K562 (cell line): Measurements from ENCODE around the gene SDS. TPM values are rescaled to one million over a fixed set of nuclear protein-coding genes. Genes with fewer than 3 reads are reported as not detected.

ENCODE experiments used
- ATAC-seq: fragments of 200-7000 bp; cut with Tn5 transposase; 3 replicates; pipeline ENCODE4 v1.9.1; 2020; ENCODE audit warnings: moderate library complexity
- BruUV-seq: library from RNA; stranded (reverse); fragments of 400-500 nt; replicated peaks from 2 replicates; lab custom pipeline; 2021; lab: Mats Ljungman, UMichigan
- CTCF ChIA-PET: fragments of 300-600 bp; formaldehyde crosslinking; extraction: SDS; loops from one replicate; lab custom pipeline; 2021; ENCODE audit warnings: low intra/inter-chr PET ratio; lab: Yijun Ruan, JAX
- POLR2A ChIA-PET: fragments of 300-600, 350-650 bp; sonication (Branson Sonifier 250); formaldehyde crosslinking; extraction: SDS; loops from one replicate; lab custom pipeline; 2021; ENCODE audit warnings: antibody characterized with exemption, inconsistent platforms; lab: Yijun Ruan, JAX
- DNase-seq, 4 experiments: peaks; one replicate each; pipeline versions ENCODE4 v3.0.0 to v3.0.0-alpha.2; 2011 to 2018; ENCODE audit warnings: low spot score in 3 of 4, mixed read lengths in 3 of 4; ENCODE audit errors: extremely low read depth in 1 of 4
- FAIRE-seq: peaks from 2 replicates; lab custom pipeline; 2011; peaks lifted over from hg19 to GRCh38; lab: Jason Lieb, UNC
- H2AFZ ChIP-seq: 2 replicates; pipeline ENCODE4 v1.6.0; 2011; ENCODE audit warnings: low read depth, low read length, control low read depth, inconsistent platforms
- H3K27ac ChIP-seq: fragments of 200-600 bp; 3 replicates; pipeline ENCODE4 v1.8.0; 2011; ENCODE audit warnings: low read depth, mild to moderate bottlenecking, control low read depth, inconsistent platforms, low read length, moderate library complexity, mixed read lengths; ENCODE audit errors: extremely low read depth
- H3K27me3 ChIP-seq, 2 experiments: fragments of 300-600 bp in 1 of 2; 2 replicates in 1 of 2; 3 replicates in 1 of 2; pipeline versions ENCODE4 v1.6.0 to v1.8.0; 2011; ENCODE audit warnings: inconsistent platforms in 2 of 2, low read length in 2 of 2, mild to moderate bottlenecking in 1 of 2, mixed read lengths in 1 of 2, moderate library complexity in 1 of 2; ENCODE audit not compliant: control insufficient read depth in 2 of 2, insufficient read depth in 2 of 2
- H3K36me3 ChIP-seq: fragments of 300-600 bp; 3 replicates; pipeline ENCODE4 v1.8.0; 2011; ENCODE audit warnings: mild to moderate bottlenecking, low read length, inconsistent platforms; ENCODE audit not compliant: control insufficient read depth, insufficient read depth
- H3K4me1 ChIP-seq, 2 experiments: fragments of 200-600 bp in 1 of 2; replicated peaks in 1 of 2; 2 replicates in 1 of 2; 3 replicates in 1 of 2; pipeline versions ENCODE4 v1.5.1 to v1.8.0; 2011; ENCODE audit warnings: inconsistent platforms in 2 of 2, low read length in 2 of 2, mild to moderate bottlenecking in 1 of 2, mixed read lengths in 1 of 2, moderate library complexity in 1 of 2; ENCODE audit not compliant: control insufficient read depth in 2 of 2, insufficient read depth in 2 of 2
- H3K4me2 ChIP-seq: 2 replicates; pipeline ENCODE4 v1.6.1; 2011; ENCODE audit warnings: low read length, control low read depth, inconsistent platforms, mixed read lengths; ENCODE audit not compliant: insufficient read depth
- H3K4me3 ChIP-seq: fragments of 200-600 bp; sonication (generic), shearing (Covaris generic); 2 replicates; pipeline ENCODE4 v1.5.1; 2016; ENCODE audit warnings: control low read depth, inconsistent platforms
- H3K79me2 ChIP-seq: fragments of 200-600 bp; 3 replicates; pipeline ENCODE4 v1.8.0; 2011; ENCODE audit warnings: low read length, inconsistent platforms; ENCODE audit not compliant: control insufficient read depth, insufficient read depth
- H3K9ac ChIP-seq, 2 experiments: 2 replicates each; pipeline versions ENCODE4 v1.6.0 to v1.6.1; 2011; ENCODE audit warnings: low read depth in 2 of 2, low read length in 2 of 2, control low read depth in 1 of 2, inconsistent platforms in 1 of 2, mild to moderate bottlenecking in 1 of 2, mixed read lengths in 1 of 2; ENCODE audit not compliant: insufficient read depth in 1 of 2
- H3K9me1 ChIP-seq: one replicate; pipeline ENCODE4 v1.6.0; 2011; ENCODE audit warnings: inconsistent platforms, mild to moderate bottlenecking, low read length, moderate library complexity; ENCODE audit not compliant: control insufficient read depth, insufficient read depth
- H3K9me3 ChIP-seq: replicated peaks from 2 replicates; pipeline ENCODE4 v1.5.1; 2011; ENCODE audit warnings: low read depth, low read length, inconsistent platforms; ENCODE audit not compliant: control insufficient read depth, insufficient read depth
- H4K20me1 ChIP-seq: replicated peaks from 2 replicates; pipeline ENCODE4 v1.6.1; 2011; ENCODE audit warnings: low read length, inconsistent platforms, mixed read lengths; ENCODE audit not compliant: control insufficient read depth, insufficient read depth
- BCOR ChIP-seq: fragments of 450-650 bp; IDR thresholded peaks from 2 replicates; pipeline ENCODE4 v1.6.1; 2016
- BMI1 ChIP-seq: fragments of 150-350 bp; IDR thresholded peaks from 2 replicates; pipeline ENCODE4 v1.6.1; 2014; ENCODE audit warnings: low read length
- C11orf30 ChIP-seq: fragments of 450-650 bp; IDR thresholded peaks from 2 replicates; pipeline ENCODE4 v1.6.1; 2016; ENCODE audit warnings: low read depth, mild to moderate bottlenecking
- CBX1 ChIP-seq: sonication (generic); IDR thresholded peaks from 2 replicates; pipeline ENCODE4 v1.6.1; 2016; ENCODE audit warnings: antibody characterized with exemption, low read depth, mild to moderate bottlenecking
- CEBPB ChIP-seq: fragments of 450-650 bp; IDR thresholded peaks from 2 replicates; pipeline ENCODE4 v1.6.1; 2016; ENCODE audit warnings: missing genetic modification characterization, missing compliant biosample characterization
- CEBPG ChIP-seq, 3 experiments: fragments of 200-800 bp in 1 of 3; sonication (Bioruptor generic) in 1 of 3; sonication (generic) in 1 of 3; formaldehyde crosslinking in 1 of 3; IDR thresholded peaks in 2 of 3; conservative IDR thresholded peaks in 1 of 3; 2 replicates each; pipeline versions ENCODE4 v1.6.1 to v1.8.0; 2016 to 2022; ENCODE audit warnings: missing compliant biosample characterization in 2 of 3, missing genetic modification characterization in 2 of 3, mild to moderate bottlenecking in 1 of 3, missing genetic modification reagents in 1 of 3
- CTBP1 ChIP-seq: fragments of 450-650 bp; IDR thresholded peaks from 2 replicates; pipeline ENCODE4 v1.6.1; 2016; ENCODE audit warnings: borderline replicate concordance
- DLX4 ChIP-seq: fragments of 250-450 bp; sonication (Bioruptor Pico); IDR thresholded peaks from 2 replicates; pipeline ENCODE4 v1.6.1; 2021; ENCODE audit warnings: mild to moderate bottlenecking
- EGR1 ChIP-seq: fragments of 450-650 bp; conservative IDR thresholded peaks from 2 replicates; pipeline ENCODE4 v1.6.1; 2017; ENCODE audit warnings: mild to moderate bottlenecking
- ESRRA ChIP-seq: fragments of 450-650 bp; IDR thresholded peaks from 2 replicates; pipeline ENCODE4 v1.6.1; 2014; ENCODE audit warnings: low read depth, mild to moderate bottlenecking, moderate library complexity, borderline replicate concordance
- MAFG ChIP-seq: fragments of 450-650 bp; conservative IDR thresholded peaks from 2 replicates; pipeline ENCODE4 v1.6.1; 2016; ENCODE audit warnings: missing genetic modification characterization, missing compliant biosample characterization
- MLLT1 ChIP-seq, 2 experiments: fragments of 450-650 bp; IDR thresholded peaks; 2 replicates each; pipeline ENCODE4 v1.6.1; 2016
- MTA1 ChIP-seq: fragments of 450-650 bp; IDR thresholded peaks from 2 replicates; pipeline ENCODE4 v1.6.1; 2017; ENCODE audit warnings: borderline replicate concordance
- MYC ChIP-seq, 2 experiments: fragments of 250-450 bp in 1 of 2; sonication (Bioruptor Pico) in 1 of 2; IDR thresholded peaks; 2 replicates each; pipeline versions ENCODE4 v1.5.1 to v1.6.1; 2012 to 2021; ENCODE audit warnings: low read depth in 2 of 2, borderline replicate concordance in 1 of 2, improper control_type of control experiment in 1 of 2, low read length in 1 of 2, mild to moderate bottlenecking in 1 of 2, moderate library complexity in 1 of 2
- NFE2 ChIP-seq: IDR thresholded peaks from 2 replicates; pipeline ENCODE4 v1.6.1; 2014; ENCODE audit warnings: antibody characterized with exemption, low read depth
- NFE2L1 ChIP-seq: fragments of 450-650 bp; IDR thresholded peaks from 2 replicates; pipeline ENCODE4 v1.6.1; 2016; ENCODE audit warnings: missing genetic modification characterization, low read depth, mild to moderate bottlenecking, missing compliant biosample characterization, moderate library complexity, borderline replicate concordance
- PCBP2 ChIP-seq: fragments of 200-400 bp; formaldehyde crosslinking; IDR thresholded peaks from 2 replicates; pipeline ENCODE4 v1.6.1; 2018; ENCODE audit warnings: low read length, low read depth, mild to moderate bottlenecking, moderate library complexity; ENCODE audit not compliant: poor library complexity, severe bottlenecking
- TFE3 ChIP-seq: fragments of 450-650 bp; formaldehyde crosslinking; IDR thresholded peaks from 2 replicates; pipeline ENCODE4 v1.4.0; 2020; ENCODE audit warnings: mild to moderate bottlenecking, mixed read lengths
- ZNF134 ChIP-seq: fragments of 250-450 bp; sonication (Bioruptor Pico); conservative IDR thresholded peaks from 2 replicates; pipeline ENCODE4 v1.4.0; 2020
- ZNF316 ChIP-seq: fragments of 450-650 bp; IDR thresholded peaks from 2 replicates; pipeline ENCODE4 v1.6.1; 2016
- WGBS: fragments of 100-300 bp; shearing (Covaris generic); methylation state at CpG from one replicate; pipeline ENCODE4 v1.1.6; 2016; ENCODE audit warnings: low coverage, mixed read lengths; ENCODE audit not compliant: insufficient coverage; ENCODE audit errors: missing lambda C conversion rate; 5-methylcytosine and 5-hydroxymethylcytosine counted together
- in situ Hi-C: fragments of 300-500 bp; cut with MboI; formaldehyde crosslinking; loops from 4 replicates; pipeline ENCODE4 v1.15.0; 2018; ENCODE audit warnings: inconsistent platforms, mixed read lengths
- intact Hi-C: fragments of 100-400 bp; cut with micrococcal nuclease; formaldehyde crosslinking; loops from 2 replicates; pipeline ENCODE4 v1.14.2; 2022
- polyA plus RNA-seq, 8 experiments: library from polyadenylated mRNA; depleted of rRNA in 4 of 8; stranded (reverse) in 5 of 8; unstranded in 3 of 8; fragments of >200 nt; fragmentation: Nextera tagmentation in 2 of 8; fragmentation: Illumina TruSeq in 1 of 8; extraction: Ambion mirVana in 2 of 8; extraction: Trizol in 1 of 8; gene quantifications; 2 replicates each; pipeline versions ENCODE4 v1.2.1 to v1.2.3, GENCODE V29; 2011 to 2014; ENCODE audit warnings: inconsistent platforms in 1 of 8, missing spikeins in 1 of 8
- total RNA-seq, 7 experiments: library from RNA; depleted of rRNA in 6 of 7; stranded (reverse); fragments of >200 nt in 6 of 7; fragmentation: Illumina TruSeq in 2 of 7; extraction: Trizol in 2 of 7; gene quantifications; 2 replicates each; pipeline versions ENCODE4 v1.2.1 to v1.2.3, GENCODE V29; 2011 to 2021; ENCODE audit warnings: low replicate concordance in 1 of 7

SDS gene
- total and polyA plus RNA-seq, 9 of the 15 experiments (the other 6 are each of a cell fraction or from before 2014, with no cell fraction given) = 0.07 to 1.1 (median 0.12) TPM; not detected in 1

GRCh38 chr12:113413488-113413939 is 9.8 kb upstream of the SDS start:
- Histone ChIP-seq H3K9me1 (no peaks in the 10 kb centered on the region), H3K27me3 (no peaks in the 10 kb centered on the region), H3K27ac (no peak overlapping the region), H3K79me2 (no peaks in the 10 kb centered on the region), H3K4me3 (no peak overlapping the region), H2AFZ (peak overlapping the region; percentile 69), H3K4me2 (no peak overlapping the region; the same call in 1 of the 2 replicates), H3K9me3 (no peaks in the 10 kb centered on the region), H3K36me3 (no peaks in the 10 kb centered on the region), H3K4me1 (peaks cover 11 to 16% of the 10 kb centered on the region in 2 experiments), H3K9ac (no peak overlapping the region), H4K20me1 (no peaks in the 10 kb centered on the region)
- in situ Hi-C loops (loop anchor here (25.0 kb wide), 1 partner anchor 226 kb away; the partner anchor contains the start of genes DDX54 and RITA1), intact Hi-C loops (no loop called here)
- peak; percentile 48 for FAIRE-seq
- ChIA-PET CTCF (no interaction called here), POLR2A (interaction anchor here (0.7 to 1.4 kb wide), 2 partner anchors 9 to 12 kb away, joined by 4 to 5 read pairs; no protein-coding TSS in a partner anchor)
- 10% methylated on average over 5 of the region's 11 CpGs for WGBS
- ATAC-seq = peak; percentile 42
- no TSS peak for BruUV-seq
- DNase-seq = peak in 3 of 4 experiments; percentile 28 to 44 (median 35)
- TF ChIP-seq CEBPB (tag) (0 out of 2 replicates have a peak, but pooled peaks have one; percentile 8), ZNF134 (CRISPR knock-in tag) (no peak), NFE2 (peak; percentile 47), MYC (IDR thresholded peaks at IDR 0.05; ENCODE audit: low read depth, low read length) (0 out of 2 replicates have a peak, but pooled peaks have one; percentile 20), MYC (CRISPR knock-in tag; IDR thresholded peaks at IDR 0.05; ENCODE audit: borderline replicate concordance, low read depth) (no peak), MTA1 (no peak), CBX1 (peak; percentile 51; the same call in 1 of the 2 replicates), MAFG (tag) (peak; percentile 84), TFE3 (CRISPR knock-in tag) (no peak), EGR1 (no peak), CTBP1 (peak; percentile 51; the same call in 1 of the 2 replicates), CEBPG (CRISPR knock-in tag; IDR thresholded peaks at IDR 0.05) (no peak), CEBPG (tag; conservative IDR thresholded peaks at IDR 0.05 in 1 of 2, IDR thresholded peaks at IDR 0.05 in 1 of 2) (peak in 1 of 2 experiments; percentile 70; a peak in 2 of 4 replicates), PCBP2 (no peak), NFE2L1 (tag) (peak; percentile 57; the same call in 1 of the 2 replicates), C11orf30 (0 out of 2 replicates have a peak, but pooled peaks have one; percentile 23), ZNF316 (peak; percentile 55), ESRRA (peak; percentile 61; the same call in 1 of the 2 replicates), DLX4 (no peak), BMI1 (no peak), MLLT1 (IDR thresholded peaks at IDR 0.05) (peak in 1 of 2 experiments; percentile 82; a peak in 2 of 4 replicates), BCOR (peak; percentile 95)
